ENCODE measurements around the gene CNOT6L.

The CNOT6L gene

DNA sequence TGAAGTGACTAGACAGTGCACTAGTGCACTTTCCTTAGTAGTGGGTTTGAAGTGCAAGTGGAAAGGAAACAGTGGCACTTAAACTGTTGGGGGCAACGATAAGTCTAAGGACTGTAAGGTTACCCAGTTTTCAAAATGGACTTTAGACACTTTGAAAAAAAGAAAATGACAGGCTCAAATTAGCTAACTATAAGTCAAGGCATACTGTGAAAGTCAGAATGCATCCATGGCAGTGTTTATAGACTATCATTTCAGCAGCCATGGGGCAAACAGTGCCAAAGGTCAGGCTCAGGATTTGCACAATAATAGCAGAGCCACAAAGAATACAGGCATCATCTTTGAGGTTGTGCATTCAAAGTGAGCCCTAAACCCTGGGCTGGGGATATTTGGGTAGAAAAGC lies 109.1 kb downstream of the CNOT6L start:
- DNase-seq, result no peak

DNA sequence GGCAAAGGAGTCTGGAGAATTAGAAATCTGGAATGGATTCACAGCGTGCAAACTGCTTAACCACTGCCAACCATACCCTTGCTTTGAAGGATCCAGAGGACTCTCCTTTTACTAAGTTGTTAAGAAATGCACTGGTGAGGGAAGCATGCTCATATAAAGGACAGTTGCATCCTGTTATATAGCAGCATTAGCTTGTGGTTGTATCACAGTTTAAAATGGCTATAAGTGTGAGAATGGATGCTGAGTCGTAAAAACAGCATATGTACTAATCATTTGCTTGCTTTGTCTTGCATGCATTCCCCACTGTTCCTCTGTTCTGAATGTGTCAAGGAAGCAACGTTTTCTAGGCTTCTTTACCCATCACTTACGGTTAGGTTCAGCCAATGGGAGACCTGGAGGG lies 112.5 kb downstream of the CNOT6L start:
- no peak for DNase-seq

DNA sequence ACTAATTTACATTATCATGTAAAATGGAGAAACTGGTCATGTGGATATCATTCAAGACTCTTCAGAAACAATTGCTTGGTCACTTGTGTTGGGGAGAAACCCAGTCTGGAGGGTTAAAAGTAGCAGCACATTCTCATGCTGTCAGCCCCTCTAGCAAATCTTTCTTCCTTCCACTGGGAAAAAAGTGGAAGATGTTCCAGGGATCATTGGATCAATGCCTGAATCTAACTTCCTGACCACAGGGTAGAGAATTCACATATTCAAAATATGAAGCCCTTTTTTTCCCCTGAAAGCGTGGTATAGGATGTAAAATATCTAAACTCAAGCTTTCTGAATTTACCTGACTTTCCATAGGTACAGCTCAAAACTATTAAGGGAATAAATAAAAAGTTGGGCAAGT lies 115.5 kb downstream of the CNOT6L start:
- DNase-seq, result no peak

DNA sequence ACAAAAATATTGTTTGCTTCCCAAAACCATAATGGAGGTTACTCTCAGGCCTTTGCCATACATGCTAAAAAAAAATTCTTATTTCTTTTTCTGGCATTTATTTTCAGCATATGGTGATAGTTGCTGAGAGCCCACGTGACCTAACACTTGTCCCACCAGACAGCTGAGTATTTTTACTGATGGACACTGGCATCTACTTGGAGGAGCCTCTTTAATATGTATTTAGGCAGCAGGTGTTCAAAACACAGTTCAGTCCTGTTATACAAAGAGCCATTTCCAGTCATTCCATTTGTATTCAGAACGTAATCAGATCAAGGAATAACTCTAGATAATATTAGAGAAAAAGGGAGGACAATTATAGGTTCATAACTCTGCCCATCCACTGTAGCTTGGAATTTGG lies 118.0 kb downstream of the CNOT6L start:
- no peak for DNase-seq

DNA sequence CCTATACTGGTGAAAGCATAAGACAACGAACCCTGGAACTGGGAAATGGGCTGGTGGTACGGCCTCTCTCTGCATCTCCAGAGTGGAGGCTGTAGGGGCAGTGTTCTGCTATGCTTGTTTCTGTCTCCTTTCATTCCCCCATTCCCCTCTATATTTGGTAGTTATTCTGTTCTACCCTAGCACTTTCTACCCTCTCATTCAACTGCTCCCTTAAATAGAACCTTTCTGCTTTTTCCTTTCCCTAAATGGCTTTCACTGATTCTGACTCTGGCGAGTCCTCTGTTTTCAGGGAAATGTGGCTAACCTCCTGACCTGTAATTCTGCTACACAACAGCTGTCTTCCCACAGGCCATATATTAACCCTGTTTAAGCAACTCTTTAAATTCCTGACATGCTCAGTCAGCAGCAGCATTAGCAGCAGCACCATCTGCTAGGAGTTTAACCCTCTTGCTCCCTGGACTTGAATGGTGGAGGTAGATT lies 119.4 kb downstream of the CNOT6L start:
- no peak for DNase-seq

DNA sequence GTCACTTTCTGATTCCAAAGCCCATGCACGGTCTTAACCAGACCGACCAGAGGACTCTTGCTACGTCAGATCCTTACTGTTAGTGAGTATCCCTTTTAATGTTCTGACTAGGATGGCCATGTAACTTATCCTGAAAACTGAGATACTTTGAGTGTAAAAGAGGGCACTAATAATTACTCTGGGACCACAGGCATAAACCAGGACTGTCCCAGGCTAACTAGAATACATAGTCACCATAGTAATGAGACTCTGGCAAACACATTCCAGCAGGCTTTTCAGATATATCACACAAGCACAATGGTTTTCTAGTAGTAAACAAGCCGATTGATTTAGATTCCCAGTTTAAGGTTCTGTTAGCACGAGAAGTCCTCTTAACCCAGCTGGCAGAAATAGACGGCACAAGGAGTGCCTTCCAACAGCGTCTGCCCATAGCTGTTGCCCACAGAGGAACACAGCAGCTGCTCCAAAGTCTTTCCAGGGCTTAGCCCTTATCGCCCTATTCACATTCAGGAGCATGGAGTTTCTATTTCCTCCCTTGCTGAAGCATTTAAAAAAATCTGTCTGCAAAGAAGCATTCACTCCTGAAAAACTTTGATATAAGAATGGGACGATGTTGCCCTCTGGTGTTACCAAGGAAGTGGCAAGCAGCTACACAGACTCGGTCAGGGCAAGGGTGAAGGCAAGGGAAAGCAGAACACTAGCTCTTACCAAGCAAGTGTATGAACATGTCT lies 121.1 kb downstream of the CNOT6L start:
- DNase-seq, result no peak

DNA sequence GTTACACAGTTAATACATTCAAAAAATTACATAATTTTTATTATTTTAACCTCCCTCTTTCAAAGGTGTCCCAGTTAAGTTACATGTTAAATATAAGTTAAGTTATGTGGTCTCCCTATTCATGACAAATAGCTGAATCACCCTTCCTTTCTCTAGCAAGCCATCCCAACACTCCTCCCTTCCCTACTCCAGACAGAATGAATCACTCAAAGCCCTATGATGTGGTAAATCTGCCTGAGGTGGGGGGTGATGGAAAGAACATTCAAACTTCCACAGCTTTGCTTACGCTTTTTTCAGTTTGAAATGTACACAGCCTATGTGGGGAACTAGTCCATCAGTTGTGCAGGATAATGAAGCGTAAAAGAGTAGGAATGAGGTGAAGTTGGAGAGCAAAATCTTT lies 123.4 kb downstream of the CNOT6L start:
- DNase-seq, result no peak

DNA sequence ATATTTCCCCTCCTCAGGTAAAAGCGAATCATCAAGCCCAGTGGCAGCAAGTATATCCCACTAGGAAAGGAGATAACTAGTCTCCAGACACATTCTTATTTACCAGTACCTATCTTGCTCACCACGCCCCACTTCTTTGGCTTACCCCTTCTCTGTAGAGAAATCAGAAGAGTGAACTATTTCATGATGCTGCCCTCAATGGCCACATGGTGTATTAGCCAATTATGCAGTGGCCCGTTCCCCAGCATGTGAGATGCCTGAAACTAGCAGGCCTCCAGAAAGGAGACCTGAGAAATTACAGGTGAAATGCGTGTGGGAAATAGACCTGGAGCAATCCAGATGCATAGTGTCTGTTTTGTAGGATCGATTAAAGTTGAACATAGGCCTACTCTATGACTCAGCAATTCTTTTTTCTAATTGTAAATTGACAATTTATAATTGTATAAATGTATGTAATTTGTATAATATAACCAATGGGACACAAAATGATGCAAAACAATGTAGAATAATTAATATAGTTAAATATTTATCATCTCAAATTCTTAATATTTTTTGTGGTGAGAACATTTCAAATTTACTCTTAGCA lies 126.2 kb downstream of the CNOT6L start:
- DNase-seq, result no peak

DNA sequence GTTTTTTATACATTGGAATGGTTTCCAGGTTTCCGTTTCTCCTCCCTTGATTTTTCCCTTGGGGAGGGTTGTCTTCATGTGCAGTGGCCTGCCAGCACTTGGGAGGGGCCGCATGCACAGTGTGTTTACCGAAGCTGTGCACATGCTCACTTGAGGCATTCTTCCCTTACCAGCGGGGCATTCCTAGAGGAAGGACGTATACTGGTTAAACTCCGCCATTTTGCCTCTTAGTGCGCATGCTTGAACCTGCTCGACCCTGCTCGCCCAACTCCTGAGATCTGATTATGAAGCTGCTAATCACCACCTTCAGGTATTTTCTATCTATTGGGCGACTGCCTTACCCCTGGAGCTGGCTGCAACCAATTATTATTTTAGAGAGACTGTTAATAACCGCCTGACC lies 137.4 kb downstream of the CNOT6L start:
- no peak for DNase-seq

DNA sequence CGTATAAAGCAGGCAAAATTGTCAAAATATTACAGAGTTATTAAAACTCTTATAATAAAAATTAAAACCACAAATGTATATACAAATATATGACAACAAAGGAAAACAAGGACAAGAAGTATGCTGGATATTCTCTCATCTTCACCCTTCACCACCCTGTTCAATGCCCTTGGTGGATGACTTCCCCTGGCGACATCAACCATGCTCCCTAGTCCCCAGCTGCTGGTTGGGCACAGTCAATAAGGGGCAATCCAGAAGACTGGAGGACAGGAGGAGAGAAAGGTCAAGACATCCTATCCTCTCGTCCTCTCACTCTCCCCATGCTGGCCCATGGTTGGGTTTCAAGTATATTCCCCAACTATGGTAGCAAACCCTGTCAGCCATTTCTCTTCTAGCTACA lies 142.3 kb downstream of the CNOT6L start:
- DNase-seq, result no peak

DNA sequence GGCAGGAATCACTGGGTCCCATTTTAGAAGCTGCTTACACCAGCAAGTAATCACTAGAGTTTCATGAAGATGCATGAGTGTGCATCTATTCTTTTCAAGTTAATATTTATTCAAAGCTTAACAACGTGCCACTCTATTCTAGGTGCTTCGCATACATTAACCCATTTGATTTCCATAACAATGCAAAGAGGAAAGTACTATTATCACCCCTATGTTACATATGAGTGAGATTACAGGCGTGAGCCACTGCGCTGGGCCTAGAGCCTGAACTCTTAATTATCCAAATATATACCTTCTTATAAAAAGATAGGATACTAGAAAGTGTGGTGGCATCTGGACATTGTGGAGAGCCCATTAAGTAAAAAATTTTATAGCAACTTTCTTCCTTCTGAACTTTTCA lies 148.1 kb downstream of the CNOT6L start:
- no peak for DNase-seq

DNA sequence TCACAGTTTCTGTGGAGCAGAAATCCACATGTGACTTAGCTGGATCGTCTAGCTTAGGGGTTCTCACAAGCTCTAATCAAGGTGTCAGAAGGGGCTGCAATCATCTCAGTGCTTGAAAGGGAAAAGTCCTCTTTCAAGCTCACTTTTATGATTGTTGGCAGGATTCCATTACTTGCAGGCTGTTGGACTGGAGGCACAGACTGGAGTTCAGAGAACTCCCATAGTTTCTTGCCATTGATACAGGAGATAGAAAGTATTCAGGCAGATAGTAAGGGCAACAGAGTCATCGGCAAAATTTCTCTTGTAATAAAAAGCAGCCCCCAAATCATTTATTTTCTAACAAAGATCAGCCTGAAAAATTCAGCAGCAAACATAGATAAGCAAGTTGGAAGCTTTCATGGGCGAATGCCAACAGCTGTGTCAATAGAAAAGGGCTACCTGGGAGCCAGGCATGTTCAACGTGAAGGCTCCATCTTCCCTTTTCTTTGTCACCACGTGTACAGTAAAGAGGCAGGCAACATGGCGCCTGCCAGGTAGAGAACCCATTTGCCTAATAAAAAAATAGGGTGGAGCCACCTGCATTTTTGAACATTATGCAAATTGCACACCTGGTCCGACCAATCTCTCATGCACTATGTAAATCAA lies 149.1 kb downstream of the CNOT6L start:
- DNase-seq, result no peak

DNA sequence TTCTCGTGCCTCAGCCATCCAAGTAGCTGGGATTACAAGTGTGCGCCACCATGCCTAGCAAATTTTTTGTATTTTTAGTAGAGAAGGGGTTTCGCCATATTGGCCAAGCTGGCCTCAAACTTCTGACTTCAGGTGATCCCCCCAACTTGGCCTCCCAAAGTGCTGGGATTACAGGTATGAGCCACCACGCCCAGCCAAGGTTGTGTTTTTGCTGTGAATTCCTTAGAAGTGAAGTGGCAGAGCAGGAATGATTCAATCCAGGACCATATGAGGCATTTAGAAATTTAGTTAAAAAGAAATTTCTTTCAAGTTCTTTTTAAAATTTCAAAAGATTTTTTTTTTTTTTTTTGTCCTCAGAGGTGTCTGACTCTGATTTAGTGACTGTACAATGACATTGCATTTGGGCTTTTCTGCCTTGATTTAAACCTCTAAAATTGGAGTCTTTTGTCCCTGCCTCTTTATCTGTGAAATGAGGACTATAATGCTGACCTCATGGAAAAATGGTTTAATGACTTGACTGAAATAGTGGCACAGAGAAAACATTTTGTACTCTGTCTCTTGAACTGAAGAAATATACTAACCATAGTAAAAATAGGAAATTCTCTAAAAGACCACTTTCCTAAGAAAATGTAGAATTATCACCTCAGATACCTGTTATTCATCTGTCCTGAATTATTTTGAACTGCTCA lies 153.6 kb downstream of the CNOT6L start:
- DNase-seq, result no peak

All from activated CD8-positive, alpha-beta memory T cell treated with anti-CD3 and anti-CD28 coated beads for 24 hours (primary cell).